HG03565 (cell line): ENCODE data around the gene SUFU.
"Not testable (repeated sequence)": the region's sequence is repeated elsewhere in the genome, so short reads cannot be mapped to it uniquely, and the experiment has no call there.

Experiments
- ATAC-seq: cut with Tn5 transposase; IDR thresholded peaks from one replicate; pipeline ENCODE4 v1.9.1; 2021; ENCODE audit warnings: mild to moderate bottlenecking, moderate library complexity; ENCODE audit not compliant: unreplicated experiment

Gene SUFU

GRCh38 chr10:102511583-102512274 lies 8.0 kb downstream of the SUFU start:
- no peak for ATAC-seq

GRCh38 chr10:102514487-102515311 lies 10.9 kb downstream of the SUFU start:
- no peak for ATAC-seq

DNA sequence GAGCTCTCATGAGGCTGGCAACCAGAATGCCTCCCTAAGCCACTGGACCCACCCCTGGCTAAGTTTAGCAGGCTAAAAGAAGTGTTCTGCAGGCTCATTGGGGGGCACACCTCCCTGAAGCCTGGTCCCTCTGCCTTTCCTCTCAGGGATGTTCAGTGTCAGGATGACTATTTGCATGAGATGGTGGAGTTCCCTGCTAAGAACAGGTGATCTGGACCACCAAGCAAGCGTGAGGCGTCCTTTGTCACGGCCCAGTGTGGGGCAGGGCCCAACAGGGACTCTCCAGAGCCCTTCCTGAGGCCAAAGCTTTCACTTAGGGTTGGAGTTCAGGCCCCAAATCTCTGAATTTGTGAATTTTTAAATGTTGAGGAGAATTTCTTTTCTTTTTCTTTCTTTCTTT lies 12.0 kb downstream of the SUFU start:
- ATAC-seq: no peak

- ATAC-seq: no peak
Measured at GRCh38 chr10:102517553-102517952, 13.8 kb downstream of the SUFU start.

DNA sequence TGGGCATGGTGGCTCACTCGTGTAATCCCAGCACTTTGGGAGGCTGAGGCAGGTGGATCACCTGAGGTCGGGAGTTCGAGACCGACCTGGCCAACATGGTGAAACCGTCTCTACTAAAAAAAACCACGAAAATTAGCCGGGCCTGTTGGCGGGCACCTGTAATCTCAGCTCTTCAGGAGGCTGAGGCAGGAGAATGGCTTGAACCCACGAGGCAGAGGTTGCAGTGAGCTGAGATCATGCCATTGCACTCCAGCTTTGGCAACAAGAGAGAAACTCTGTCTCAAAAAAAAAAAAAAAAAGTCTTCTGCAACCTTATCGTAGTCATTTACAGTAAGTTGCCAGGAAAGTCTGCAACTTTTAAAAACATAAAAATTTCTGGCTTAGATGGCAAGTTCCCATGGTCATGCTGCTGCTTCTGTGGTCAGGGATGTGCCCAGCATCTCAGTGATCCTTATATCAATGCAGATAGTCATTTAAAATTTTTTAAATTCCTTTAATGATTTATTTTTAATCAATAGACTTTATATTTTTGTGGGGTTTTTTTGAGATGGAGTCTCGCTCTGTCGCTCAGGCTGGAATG lies 15.6 kb downstream of the SUFU start:
- no peak for ATAC-seq

DNA sequence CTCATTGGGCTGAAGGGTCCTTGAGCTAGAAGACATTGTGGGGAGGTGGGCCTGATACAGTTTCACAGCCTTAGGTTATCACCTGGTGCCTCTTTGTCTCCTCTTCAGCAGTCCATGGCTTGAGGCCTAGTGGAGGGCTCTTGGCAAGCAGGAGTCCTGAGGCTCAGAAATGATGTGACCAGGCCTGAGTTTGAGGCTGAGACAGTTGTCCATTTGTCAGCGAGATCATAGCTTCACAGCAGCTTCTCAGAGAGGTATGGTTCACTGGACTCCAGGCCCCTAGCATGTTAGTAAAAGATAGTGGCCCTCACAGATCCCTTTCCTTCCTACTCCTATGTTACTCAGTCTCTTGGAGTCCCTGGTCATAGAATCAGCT lies 19.1 kb downstream of the SUFU start:
- ATAC-seq: no peak

DNA sequence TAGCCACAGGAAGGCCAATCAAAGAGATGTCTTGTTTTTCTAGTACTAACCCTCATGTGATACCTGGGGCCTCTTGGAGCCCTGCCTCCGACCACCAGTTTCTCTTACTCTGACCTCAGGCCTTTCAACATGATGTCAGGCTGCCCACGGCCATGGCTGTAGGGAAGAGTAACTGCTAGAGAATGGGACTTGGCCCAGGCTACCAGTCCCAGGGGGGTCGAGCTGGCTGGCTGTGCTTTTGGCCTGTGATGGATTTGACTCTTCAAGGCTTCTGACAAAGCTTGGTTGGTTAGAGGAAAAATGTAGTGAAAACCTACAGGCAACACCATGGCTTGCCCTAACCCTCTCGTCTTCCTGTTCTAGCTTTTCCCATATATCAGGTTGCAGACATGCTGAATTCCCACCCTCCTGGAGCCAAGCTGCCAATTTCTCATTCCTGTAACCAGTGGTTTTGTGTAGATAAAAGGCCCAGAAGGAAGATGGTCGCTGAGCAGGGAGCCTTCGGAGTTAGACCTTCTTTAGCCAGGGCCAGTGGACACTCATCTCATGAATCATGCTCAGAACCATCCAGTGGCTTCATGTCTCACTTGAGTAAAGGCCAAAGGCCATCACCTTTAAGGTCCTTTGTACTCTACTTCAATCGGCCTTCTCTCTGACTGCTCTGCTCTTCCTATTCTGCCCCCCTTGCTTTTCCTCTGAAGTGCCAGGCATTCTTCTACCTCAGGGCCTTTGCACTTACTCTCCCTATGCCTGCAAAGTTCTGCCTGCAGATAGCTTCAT lies 19.7 kb downstream of the SUFU start:
- ATAC-seq: no peak

- no peak for ATAC-seq
Measured at GRCh38 chr10:102524746-102525145, 21.0 kb downstream of the SUFU start.

DNA sequence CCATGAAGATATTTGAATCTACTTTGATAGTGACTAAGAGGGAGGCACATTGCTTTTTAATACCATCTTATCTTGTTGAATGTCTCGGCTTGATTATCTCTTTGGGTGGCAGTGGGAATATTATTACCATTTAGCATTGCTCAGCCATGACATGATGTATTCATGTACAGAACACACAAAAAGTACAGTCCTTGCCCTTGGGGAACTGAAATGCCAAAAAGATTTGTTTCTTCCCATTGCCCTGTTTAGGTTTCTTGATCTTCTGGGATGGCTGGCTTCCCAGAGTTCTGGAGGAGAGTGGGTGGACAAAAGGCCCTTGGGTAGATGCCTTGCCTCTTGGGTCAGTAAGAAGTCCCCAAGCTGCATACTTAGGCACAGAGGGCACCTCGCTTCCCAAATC lies 23.8 kb downstream of the SUFU start:
- no peak for ATAC-seq

DNA sequence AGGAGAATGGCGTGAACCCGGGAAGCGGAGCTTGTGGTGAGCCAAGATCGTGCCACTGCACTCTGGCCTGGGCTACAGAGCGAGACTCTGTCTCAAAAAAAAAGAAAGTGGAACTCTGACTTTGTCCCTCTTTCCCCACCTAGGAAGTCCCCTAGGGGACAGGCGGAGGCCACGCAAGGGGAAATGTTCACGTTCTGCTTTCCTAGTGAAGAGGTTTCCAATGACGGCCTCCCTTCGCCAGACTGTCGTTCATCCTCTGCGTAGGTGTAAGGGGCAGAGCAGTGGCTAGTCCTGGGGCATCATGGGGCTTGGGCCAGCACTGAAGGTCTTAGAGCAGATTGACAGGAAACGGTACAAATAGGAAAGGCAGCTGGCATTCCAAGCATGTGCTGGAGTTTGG lies 30.6 kb downstream of the SUFU start:
- no peak for ATAC-seq

DNA sequence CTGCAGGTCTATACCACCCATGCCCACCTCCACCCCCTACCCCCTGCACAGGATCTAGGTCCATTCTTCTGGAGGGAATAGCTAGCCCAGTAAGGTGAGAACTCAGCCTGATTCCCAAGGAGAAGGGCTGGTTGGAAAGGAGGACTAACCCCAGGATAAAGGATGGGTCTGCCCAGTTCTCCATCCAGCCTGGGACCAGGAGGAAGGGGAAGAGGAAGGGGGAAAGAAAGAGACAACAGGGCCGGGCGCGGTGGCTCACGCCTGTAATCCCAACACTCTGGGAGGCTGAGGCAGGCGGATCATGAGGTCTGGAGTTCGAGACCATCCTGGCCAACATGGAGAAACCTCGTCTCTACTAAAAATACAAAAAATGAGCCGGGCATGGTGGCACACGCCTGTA lies 31.2 kb downstream of the SUFU start:
- not testable (repeated sequence) for ATAC-seq

GRCh38 chr10:102535481-102536147 lies 31.8 kb downstream of the SUFU start:
- ATAC-seq: no peak

GRCh38 chr10:102537367-102537766 lies 33.6 kb downstream of the SUFU start:
- no peak for ATAC-seq

DNA sequence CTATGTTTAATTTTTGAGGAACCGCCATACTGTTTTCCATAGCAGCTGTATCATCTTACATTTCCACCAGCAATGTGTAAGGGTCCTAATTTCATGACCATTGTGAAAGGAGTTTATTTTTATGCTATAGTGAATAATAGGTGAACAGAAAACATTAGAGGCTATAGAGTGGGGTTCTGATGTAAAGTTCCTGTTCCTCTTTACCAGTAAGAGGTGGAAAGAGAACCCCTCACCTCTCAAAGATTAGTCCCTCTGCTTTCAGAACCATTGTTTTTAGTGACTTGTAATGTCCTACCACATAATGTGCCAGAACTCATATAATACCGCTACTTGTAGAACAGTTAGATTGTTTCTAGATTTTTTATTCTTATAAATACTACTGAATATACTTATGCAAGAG lies 34.2 kb downstream of the SUFU start:
- no peak for ATAC-seq

- no peak for ATAC-seq
Measured at GRCh38 chr10:102538811-102539210, 35.0 kb downstream of the SUFU start.

DNA sequence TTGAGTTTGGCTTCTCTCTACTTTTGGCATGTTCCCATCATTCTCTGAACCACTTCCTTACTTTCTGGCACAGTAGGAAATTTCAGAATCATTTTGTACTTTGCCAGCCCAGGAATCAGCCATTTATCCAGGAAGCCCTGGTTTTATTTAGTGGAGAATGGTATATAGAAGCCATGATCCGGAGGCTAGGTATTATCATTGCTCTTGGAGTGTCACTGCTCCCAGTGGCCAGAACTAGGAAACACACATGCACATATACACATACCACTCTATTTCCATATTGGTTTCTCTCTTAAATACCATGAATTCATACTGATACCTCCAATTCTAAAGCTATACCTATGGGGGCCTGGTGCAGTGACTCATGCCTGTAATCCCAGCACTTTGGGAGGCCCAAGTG lies 36.3 kb downstream of the SUFU start:
- no peak for ATAC-seq

GRCh38 chr10:102542800-102543418 lies 39.1 kb downstream of the SUFU start:
- ATAC-seq: no peak

- ATAC-seq: no peak
Measured at GRCh38 chr10:102545265-102545871, 41.6 kb downstream of the SUFU start.

DNA sequence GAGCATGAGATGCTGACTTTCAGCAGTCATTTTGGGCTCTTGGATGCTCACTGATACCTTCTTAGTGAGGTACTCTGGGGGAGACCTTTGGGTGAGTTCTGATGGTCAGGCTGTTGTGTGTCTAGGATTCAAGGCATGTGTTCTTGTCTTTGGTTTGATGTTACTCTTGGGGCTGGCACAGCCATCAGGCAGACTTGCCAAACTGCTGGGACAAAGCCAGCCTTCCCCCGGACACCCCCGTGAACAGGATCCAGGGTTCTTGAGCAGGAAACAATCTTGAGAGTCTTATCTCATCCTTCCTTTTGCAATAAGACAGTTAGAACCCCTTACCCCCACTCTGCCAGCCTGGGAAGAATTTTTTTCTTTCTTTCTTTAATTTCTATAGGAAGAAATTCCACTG lies 42.2 kb downstream of the SUFU start:
- no peak for ATAC-seq
